ENCODE measurements around the gene APOBEC4. TPM values are rescaled to one million over a fixed set of nuclear protein-coding genes. Genes with fewer than 3 reads are reported as not detected.

APOBEC4 gene
- total and polyA plus RNA-seq, 9 of the 15 experiments (the other 6 are each of a cell fraction or from before 2014, with no cell fraction given): not detected

GRCh38 chr1:183648042-183648441 is 5.1 kb downstream of the APOBEC4 start:
- H3K9ac ChIP-seq (ENCODE audit: insufficient read depth in 1 of 2, low read depth in 2 of 2, low read length in 2 of 2): no peak overlapping the region
- WGBS (ENCODE audit: insufficient coverage, low coverage, missing lambda C conversion rate): 18% methylated on average over 8 of the region's 8 CpGs
- no TSS peak for BruUV-seq (replicated peaks)
- no peak overlapping the region for H3K4me3 ChIP-seq
- H3K36me3 ChIP-seq (ENCODE audit: control insufficient read depth, insufficient read depth, low read length): no peaks in the 10 kb centered on the region
- no peaks in the 10 kb centered on the region for H3K9me1 ChIP-seq (ENCODE audit: control insufficient read depth, insufficient read depth, low read length)
- intact Hi-C loops (cut with micrococcal nuclease): no loop called here
- peaks cover 0 to 5% of the 10 kb centered on the region in 2 experiments; a peak in 1 of 5 replicates for H3K4me1 ChIP-seq (replicated peaks in 1 of 2; ENCODE audit: control insufficient read depth in 2 of 2, insufficient read depth in 2 of 2, low read length in 2 of 2)
- in situ Hi-C loops (cut with MboI): no loop called here
- H3K27ac ChIP-seq (ENCODE audit: extremely low read depth, low read depth, low read length): no peak overlapping the region
- ChIA-PET POLR2A (interaction anchor here (0.9 to 1.1 kb wide), 3 partner anchors 10 to 14 kb away, joined by 3 read pairs; partner anchors contain the start of gene ARPC5), CTCF (ENCODE audit: low intra/inter-chr PET ratio) (no interaction called here)
- no peaks in the 10 kb centered on the region for H4K20me1 ChIP-seq (replicated peaks; ENCODE audit: control insufficient read depth, insufficient read depth, low read length)
- ATAC-seq (no peak), FAIRE-seq (no peak), DNase-seq (ENCODE audit: extremely low read depth in 1 of 4, low spot score in 3 of 4) (no peak)
- TF ChIP-seq ZNF134 (CRISPR knock-in tag; conservative IDR thresholded peaks at IDR 0.05) (no peak), C11orf30 (IDR thresholded peaks at IDR 0.05; ENCODE audit: low read depth) (peak; percentile 22; the same call in 1 of the 2 replicates), FOXP1 (CRISPR knock-in tag; IDR thresholded peaks at IDR 0.05) (no peak), ZNF316 (IDR thresholded peaks at IDR 0.05) (peak; percentile 67)
- H3K4me2 ChIP-seq (ENCODE audit: insufficient read depth, low read length): no peak overlapping the region
- H3K79me2 ChIP-seq (ENCODE audit: control insufficient read depth, insufficient read depth, low read length): no peaks in the 10 kb centered on the region
- H2AFZ ChIP-seq (ENCODE audit: low read depth, low read length): no peak overlapping the region
- no peaks in the 10 kb centered on the region for H3K9me3 ChIP-seq (replicated peaks; ENCODE audit: control insufficient read depth, insufficient read depth, low read depth, low read length)
- H3K27me3 ChIP-seq (ENCODE audit: control insufficient read depth in 2 of 2, insufficient read depth in 2 of 2, low read length in 2 of 2): peaks cover 2 to 12% of the 10 kb centered on the region in 2 experiments; a peak in 4 of 5 replicates

GRCh38 chr1:183646776-183647175 is 6.3 kb downstream of the APOBEC4 start:
- CTCF ChIA-PET (ENCODE audit: low intra/inter-chr PET ratio): no interaction called here
- H3K4me2 ChIP-seq (ENCODE audit: insufficient read depth, low read length): no peak overlapping the region
- intact Hi-C loops (cut with micrococcal nuclease): no loop called here
- TF ChIP-seq RCOR1 (IDR thresholded peaks at IDR 0.05; ENCODE audit: borderline replicate concordance in 1 of 2, low read depth in 2 of 2, low read length in 2 of 2): no peak
- no peak for TF ChIP-seq ZNF830 (CRISPR knock-in tag; IDR thresholded peaks at IDR 0.05)
- TF ChIP-seq ZNF239 (CRISPR knock-in tag; IDR thresholded peaks at IDR 0.05): no peak
- no peak for TF ChIP-seq ZNF280A (IDR thresholded peaks at IDR 0.05; ENCODE audit: low read depth, partially characterized antibody)
- TF ChIP-seq NFIX (CRISPR knock-in tag; IDR thresholded peaks at IDR 0.05; ENCODE audit: low read depth): no peak
- TF ChIP-seq BRF1 (IDR thresholded peaks at IDR 0.05; ENCODE audit: borderline replicate concordance, extremely low read depth, insufficient read length): no peak
- TF ChIP-seq ZNF133 (CRISPR knock-in tag; IDR thresholded peaks at IDR 0.05): no peak
- TF ChIP-seq SREBF2 (CRISPR knock-in tag; IDR thresholded peaks at IDR 0.05): no peak
- TF ChIP-seq DNMT1 (IDR thresholded peaks at IDR 0.05): no peak
- TF ChIP-seq STAT5A (IDR thresholded peaks at IDR 0.05; ENCODE audit: borderline replicate concordance, low read length): no peak
- no peak for TF ChIP-seq HMGN3 (IDR thresholded peaks at IDR 0.05; ENCODE audit: borderline replicate concordance, extremely low read depth, insufficient read length, low read depth, low read length)

More at GRCh38 chr1:183646776-183647175, 6.3 kb downstream of the APOBEC4 start:
- H3K36me3 ChIP-seq (ENCODE audit: control insufficient read depth, insufficient read depth, low read length): no peaks in the 10 kb centered on the region
- FAIRE-seq (no peak), ATAC-seq (no peak), DNase-seq (ENCODE audit: extremely low read depth in 1 of 4, low spot score in 3 of 4) (no peak)
- no peak overlapping the region for H3K4me3 ChIP-seq
- POLR2A ChIA-PET: interaction anchor here (0.6 to 1.0 kb wide), 2 partner anchors 9 to 501 kb away, joined by 3 read pairs; no protein-coding TSS in a partner anchor
- H2AFZ ChIP-seq (ENCODE audit: low read depth, low read length): no peak overlapping the region
- no TSS peak for BruUV-seq (replicated peaks)
- H3K9me1 ChIP-seq (ENCODE audit: control insufficient read depth, insufficient read depth, low read length): no peaks in the 10 kb centered on the region
- peaks cover 0 to 5% of the 10 kb centered on the region in 2 experiments; a peak in 1 of 5 replicates for H3K4me1 ChIP-seq (replicated peaks in 1 of 2; ENCODE audit: control insufficient read depth in 2 of 2, insufficient read depth in 2 of 2, low read length in 2 of 2)
- H3K27ac ChIP-seq (ENCODE audit: extremely low read depth, low read depth, low read length): no peak overlapping the region
- no peaks in the 10 kb centered on the region for H3K9me3 ChIP-seq (replicated peaks; ENCODE audit: control insufficient read depth, insufficient read depth, low read depth, low read length)
- H3K27me3 ChIP-seq (ENCODE audit: control insufficient read depth in 2 of 2, insufficient read depth in 2 of 2, low read length in 2 of 2): peaks cover 7 to 8% of the 10 kb centered on the region in 2 experiments
- H3K79me2 ChIP-seq (ENCODE audit: control insufficient read depth, insufficient read depth, low read length): no peaks in the 10 kb centered on the region
- H3K9ac ChIP-seq (ENCODE audit: insufficient read depth in 1 of 2, low read depth in 2 of 2, low read length in 2 of 2): no peak overlapping the region
- H4K20me1 ChIP-seq (replicated peaks; ENCODE audit: control insufficient read depth, insufficient read depth, low read length): no peaks in the 10 kb centered on the region
- in situ Hi-C loops (cut with MboI): no loop called here
